HCT116 (cell line): ENCODE data around the gene XAGE1A. TPM values are rescaled to one million over a fixed set of nuclear protein-coding genes. Genes with fewer than 3 reads are reported as not detected.
"Not testable (repeated sequence)": the region's sequence is repeated elsewhere in the genome, so short reads cannot be mapped to it uniquely, and the experiment has no call there.

ENCODE experiments used
- ATAC-seq: fragments of 200-7000 bp; cut with Tn5 transposase; 2 replicates; pipeline ENCODE4 v1.9.1; 2020; ENCODE audit warnings: mild to moderate bottlenecking, moderate library complexity
- BruUV-seq: library from RNA; stranded (reverse); fragments of 400-500 nt; replicated peaks from 2 replicates; lab custom pipeline; 2021; lab: Mats Ljungman, UMichigan
- CTCF ChIA-PET: fragments of 300-600 bp; sonication (Branson Sonifier 250); formaldehyde crosslinking; loops from one replicate; lab custom pipeline; 2021; ENCODE audit warnings: antibody characterized with exemption; lab: Charles Lee
- POLR2A ChIA-PET: fragments of 300-600, 350-600 bp; sonication (Branson Sonifier 250); formaldehyde crosslinking; loops from one replicate; lab custom pipeline; 2021; ENCODE audit warnings: antibody characterized with exemption; lab: Charles Lee
- RAD21 ChIA-PET, 2 experiments: fragments of 300-600 bp; sonication (Branson Sonifier 250); formaldehyde crosslinking; loops; one replicate each; lab custom pipeline; 2023; ENCODE audit warnings: low total read pairs in 2 of 2; ENCODE audit not compliant: uncharacterized antibody in 2 of 2, unreplicated experiment in 2 of 2, low non-redundant PET in 1 of 2; lab: Charles Lee
- DNase-seq: peaks from one replicate; pipeline ENCODE4 v3.0.0-alpha.2; 2010; ENCODE audit warnings: low read depth, low spot score
- H2AFZ ChIP-seq: fragments of 200-600 bp; shearing (Covaris generic), sonication (generic); 2 replicates; pipeline ENCODE4 v1.6.1; 2017; ENCODE audit warnings: low read depth, mixed run types, mixed read lengths, antibody characterized with exemption, low read length; ENCODE audit not compliant: poor library complexity, severe bottlenecking
- H3K27ac ChIP-seq: 2 replicates; pipeline ENCODE4 v1.5.1; 2012; ENCODE audit warnings: low read depth, low read length
- H3K27me3 ChIP-seq: fragments of 200-600 bp; sonication (generic); 2 replicates; pipeline ENCODE4 v1.6.1; 2016; ENCODE audit warnings: mixed run types, low read length, mixed read lengths; ENCODE audit not compliant: insufficient read depth
- H3K36me3 ChIP-seq, 2 experiments: fragments of 200-500 bp in 1 of 2; fragments of 200-600 bp in 1 of 2; sonication (Bioruptor generic) in 1 of 2; sonication (generic) in 1 of 2; 2 replicates each; pipeline versions ENCODE4 v1.5.1 to v1.6.1; 2014 to 2016; ENCODE audit warnings: low read length in 2 of 2, inconsistent platforms in 1 of 2, mixed read lengths in 1 of 2, mixed run types in 1 of 2; ENCODE audit not compliant: insufficient read depth in 2 of 2, control insufficient read depth in 1 of 2
- H3K4me1 ChIP-seq, 2 experiments: fragments of 200-600 bp in 1 of 2; sonication (generic) in 1 of 2; 2 replicates each; pipeline versions ENCODE4 v1.5.1 to v1.6.1; 2012 to 2017; ENCODE audit warnings: low read length in 2 of 2, inconsistent platforms in 1 of 2, mild to moderate bottlenecking in 1 of 2, mixed read lengths in 1 of 2, mixed run types in 1 of 2, moderate library complexity in 1 of 2; ENCODE audit not compliant: insufficient read depth in 2 of 2, control insufficient read depth in 1 of 2
- H3K4me2 ChIP-seq: fragments of 200-600 bp; sonication (generic); 2 replicates; pipeline ENCODE4 v1.6.1; 2017; ENCODE audit warnings: mixed run types, low read length, mixed read lengths
- H3K4me3 ChIP-seq, 2 experiments: fragments of 200-600 bp in 1 of 2; sonication (generic) in 1 of 2; replicated peaks in 1 of 2; 2 replicates each; pipeline ENCODE4 v1.5.1; 2011 to 2016; ENCODE audit warnings: low read length in 2 of 2, control low read depth in 1 of 2, low read depth in 1 of 2, mild to moderate bottlenecking in 1 of 2, mixed read lengths in 1 of 2, mixed run types in 1 of 2
- H3K79me2 ChIP-seq: fragments of 200-600 bp; sonication (generic); 2 replicates; pipeline ENCODE4 v1.6.1; 2017; ENCODE audit warnings: mild to moderate bottlenecking, mixed run types, low read length, moderate library complexity, mixed read lengths; ENCODE audit not compliant: insufficient read depth
- H3K9ac ChIP-seq: fragments of 200-600 bp; sonication (generic); 2 replicates; pipeline ENCODE4 v1.6.1; 2016; ENCODE audit warnings: low read length, mixed read lengths
- H3K9me2 ChIP-seq: fragments of 200-600 bp; sonication (generic), shearing (Covaris generic); 2 replicates; pipeline ENCODE4 v1.6.1; 2017; ENCODE audit warnings: mixed run types, mild to moderate bottlenecking, moderate library complexity; ENCODE audit not compliant: insufficient read depth
- H3K9me3 ChIP-seq, 2 experiments: fragments of 200-500 bp in 1 of 2; fragments of 200-600 bp in 1 of 2; sonication (Bioruptor generic) in 1 of 2; sonication (generic) in 1 of 2; 2 replicates each; pipeline ENCODE4 v1.6.1; 2014 to 2017; ENCODE audit warnings: low read length in 2 of 2, mixed read lengths in 2 of 2, inconsistent platforms in 1 of 2, low read depth in 1 of 2, mild to moderate bottlenecking in 1 of 2, mixed run types in 1 of 2, moderate library complexity in 1 of 2; ENCODE audit not compliant: control insufficient read depth in 1 of 2, insufficient read depth in 1 of 2
- H4K20me1 ChIP-seq: fragments of 200-600 bp; sonication (generic), shearing (Covaris generic); 2 replicates; pipeline ENCODE4 v1.6.1; 2017; ENCODE audit warnings: mixed run types, mild to moderate bottlenecking, moderate library complexity; ENCODE audit not compliant: insufficient read depth
- intact Hi-C: fragments of 100-400 bp; cut with micrococcal nuclease; formaldehyde crosslinking; loops from 2 replicates; pipeline ENCODE4 v1.10.0; 2022
- total RNA-seq: library from RNA; stranded (reverse); gene quantifications from one replicate; pipeline ENCODE4 v1.2.1, GENCODE V29; 2021; ENCODE audit not compliant: unreplicated experiment

The XAGE1A gene
- total RNA-seq, 1 experiment from 2014 or later = not detected

DNA sequence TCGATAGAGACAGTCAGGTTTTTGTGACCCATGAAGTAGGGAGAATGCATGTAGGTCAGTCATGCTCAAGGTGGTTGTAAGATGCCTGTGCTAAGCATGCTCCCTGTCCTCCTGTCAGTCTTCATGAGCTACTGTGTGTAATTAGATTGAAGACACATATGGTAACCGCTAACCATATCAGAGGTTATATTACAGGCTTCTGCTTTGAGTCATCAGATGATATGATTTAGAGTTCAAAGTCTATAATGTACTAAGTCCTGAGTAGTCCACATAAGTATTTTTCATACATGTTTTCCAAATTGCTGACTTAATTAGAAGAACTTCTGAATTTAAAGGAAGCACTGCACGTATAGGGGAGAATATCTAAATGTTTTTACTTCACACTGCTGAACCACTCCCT, 53.2 kb downstream of the XAGE1A start:
- ATAC-seq, POLR2A ChIA-PET, BruUV-seq, CTCF ChIA-PET, H3K9me3 ChIP-seq, H4K20me1 ChIP-seq, H3K9me2 ChIP-seq, H3K4me1 ChIP-seq, intact Hi-C loops, H3K79me2 ChIP-seq, H3K9ac ChIP-seq, H3K36me3 ChIP-seq, H3K27ac ChIP-seq, H3K27me3 ChIP-seq, H3K4me3 ChIP-seq, H2AFZ ChIP-seq, H3K4me2 ChIP-seq, RAD21 ChIA-PET, DNase-seq: not testable (repeated sequence)

Other genes with a start within 250 kb of the XAGE1A start
- not detected for gene XAGE2, start 126.8 kb upstream of the XAGE1A start, total RNA-seq
- not detected for gene XAGE1B, start 21.3 kb downstream of the XAGE1A start, total RNA-seq
- gene SSX7, start 159.1 kb downstream of the XAGE1A start, total RNA-seq = not detected
- not detected for gene SSX2, start 211.4 kb downstream of the XAGE1A start, total RNA-seq